HG02798 (cell line): ENCODE data around the gene TPST2.

Experiments used
- ATAC-seq: cut with Tn5 transposase; IDR thresholded peaks from one replicate; pipeline ENCODE4 v1.9.1; 2021; ENCODE audit warnings: mild to moderate bottlenecking; ENCODE audit not compliant: unreplicated experiment, poor library complexity

TPST2 gene

DNA sequence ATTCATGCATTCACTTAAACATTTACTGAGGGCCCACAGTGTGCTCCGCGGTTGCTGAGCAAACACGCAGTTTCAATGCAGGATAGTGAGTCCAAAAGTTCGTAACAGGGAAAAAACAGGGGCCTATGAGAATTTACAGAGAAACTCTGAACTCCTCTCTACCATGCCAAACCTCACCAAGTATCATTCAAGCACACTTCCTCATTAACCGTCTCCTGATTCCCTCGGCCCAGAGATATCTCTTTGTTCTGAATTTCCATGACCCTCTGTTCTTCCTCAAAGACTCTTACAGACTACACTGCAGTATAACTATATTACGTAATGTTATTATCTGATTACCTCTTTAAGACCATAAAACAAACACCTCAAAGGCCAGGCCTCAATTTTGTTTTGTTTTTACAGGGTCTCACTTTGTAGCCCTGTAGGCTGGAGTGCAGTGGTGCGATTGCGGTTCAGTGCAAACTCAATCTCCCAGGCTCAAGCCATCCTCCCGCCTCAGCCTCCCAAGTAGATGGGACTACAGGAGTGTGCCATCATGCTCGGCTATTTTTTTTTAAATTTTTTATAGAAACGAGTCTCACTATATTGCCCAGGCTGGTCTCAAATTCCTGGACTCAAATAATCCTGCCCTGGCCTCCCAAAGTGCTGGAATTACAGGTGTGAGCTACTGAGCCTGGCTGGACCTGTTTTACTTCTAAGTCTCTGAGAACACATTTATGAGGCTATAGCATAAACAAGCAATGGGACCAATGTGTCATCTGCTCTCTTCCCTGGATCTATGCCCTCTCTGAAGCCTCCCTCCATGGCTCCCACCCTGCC, 109.9 kb downstream of the TPST2 start:
- no peak for ATAC-seq

DNA sequence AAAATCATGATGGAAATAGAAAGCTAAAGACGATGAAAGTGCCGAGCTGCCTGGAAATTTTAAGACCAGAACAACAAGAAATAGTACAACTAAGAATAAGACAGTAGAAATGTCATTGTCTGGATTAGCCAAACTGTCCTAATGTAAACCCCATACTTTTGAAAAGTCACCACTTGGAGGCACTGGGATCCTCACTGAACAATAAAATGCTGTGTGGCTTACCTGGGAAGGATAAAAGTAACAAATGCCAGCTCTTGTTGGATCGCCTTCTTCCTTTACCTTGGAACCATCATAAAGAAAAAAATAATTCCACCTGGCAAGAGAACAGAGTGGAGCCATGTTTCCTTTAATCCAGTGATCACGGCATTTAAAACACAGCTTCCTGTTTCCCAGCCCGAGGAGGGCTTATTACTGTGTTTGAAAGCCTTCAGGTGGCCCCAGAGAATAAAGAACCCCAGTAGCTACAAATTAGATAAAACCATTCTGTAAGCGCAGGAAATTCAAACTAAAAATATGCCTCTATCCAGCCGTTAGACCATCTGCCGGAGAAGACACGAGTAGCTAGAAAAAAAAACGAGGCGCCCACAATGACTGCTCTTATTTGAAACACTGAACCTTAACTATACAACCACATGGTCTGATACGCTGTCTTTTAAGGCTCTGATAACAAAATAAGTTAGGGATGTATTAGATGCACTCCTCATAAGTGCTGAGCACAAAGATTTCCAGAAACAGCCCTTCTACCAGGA, 110.7 kb downstream of the TPST2 start:
- ATAC-seq: no peak

DNA sequence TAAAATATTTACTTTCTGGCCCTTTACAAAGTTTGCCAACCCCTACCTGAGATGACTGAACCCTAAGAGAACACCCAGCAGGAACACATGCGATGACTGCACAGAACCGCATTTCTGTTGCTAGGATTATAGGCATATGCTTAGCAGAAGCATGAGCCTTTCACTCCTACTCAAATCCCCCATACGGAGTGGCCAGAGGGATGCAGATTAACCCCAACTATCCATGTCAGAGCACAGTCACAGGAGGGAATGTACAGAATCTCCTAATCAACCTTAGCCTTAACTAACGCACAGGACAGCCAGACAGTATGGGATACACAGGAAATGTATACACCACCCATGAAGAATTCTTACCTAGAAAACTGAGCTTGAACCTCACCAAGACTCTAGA, 112.6 kb downstream of the TPST2 start:
- no peak for ATAC-seq

DNA sequence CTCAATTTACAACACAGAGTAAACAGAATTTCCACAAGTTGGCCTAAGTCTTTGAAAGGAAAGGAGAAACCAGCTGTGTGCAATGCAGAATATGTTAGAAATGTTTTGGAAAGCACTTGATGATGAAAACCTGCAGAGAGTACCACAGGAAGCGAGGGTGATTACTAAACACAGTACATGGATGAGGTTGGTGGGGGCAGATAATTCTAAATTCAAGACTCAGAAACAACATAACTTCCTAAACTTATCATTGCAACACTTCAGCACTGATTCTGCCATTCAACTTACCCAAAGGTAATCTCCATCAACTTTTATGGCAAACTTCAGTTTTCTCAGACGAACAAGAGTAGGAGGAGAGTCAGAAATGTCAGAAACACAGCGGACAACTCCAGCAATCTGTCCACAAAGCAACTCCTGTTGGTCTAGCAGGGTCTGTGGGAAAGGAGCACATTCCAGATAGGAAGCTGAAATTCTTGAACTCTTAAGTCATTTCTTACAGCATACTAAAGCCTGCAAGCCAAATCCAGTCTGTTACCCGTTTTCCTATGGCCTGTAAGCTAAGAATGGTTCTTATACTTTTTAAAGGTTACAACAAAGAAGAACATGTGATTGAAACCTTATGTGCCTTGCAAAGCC, 113.1 kb downstream of the TPST2 start:
- no peak for ATAC-seq

DNA sequence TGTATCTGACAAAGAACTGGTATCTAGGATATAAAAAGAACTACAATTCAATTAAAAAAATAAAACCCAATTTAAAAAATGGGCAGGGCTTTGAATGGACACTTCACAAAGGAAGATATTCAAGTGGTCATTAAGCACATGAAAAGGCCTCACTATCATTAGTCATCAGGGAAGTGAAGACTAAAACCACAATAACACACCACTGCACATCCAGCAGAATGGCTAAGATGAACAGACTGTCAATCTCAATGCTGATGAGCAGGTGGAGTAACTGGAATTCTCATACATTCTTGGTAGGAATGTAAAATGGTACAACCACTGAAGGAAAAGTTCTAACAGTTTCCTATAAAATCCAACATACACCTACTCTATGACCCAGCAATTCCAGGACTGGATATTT, 115.2 kb downstream of the TPST2 start:
- no peak for ATAC-seq
